GM21528 (cell line): Measurements from ENCODE around the gene IQSEC2.

Experiments used
- ATAC-seq: cut with Tn5 transposase; IDR thresholded peaks from one replicate; pipeline ENCODE4 v1.9.1; 2021; ENCODE audit warnings: mild to moderate bottlenecking, moderate library complexity; ENCODE audit not compliant: unreplicated experiment, low FRiP score

Gene IQSEC2

GRCh38 chrX:53272808-53273337 is 8.5 kb downstream of the IQSEC2 start:
- ATAC-seq: no peak

DNA sequence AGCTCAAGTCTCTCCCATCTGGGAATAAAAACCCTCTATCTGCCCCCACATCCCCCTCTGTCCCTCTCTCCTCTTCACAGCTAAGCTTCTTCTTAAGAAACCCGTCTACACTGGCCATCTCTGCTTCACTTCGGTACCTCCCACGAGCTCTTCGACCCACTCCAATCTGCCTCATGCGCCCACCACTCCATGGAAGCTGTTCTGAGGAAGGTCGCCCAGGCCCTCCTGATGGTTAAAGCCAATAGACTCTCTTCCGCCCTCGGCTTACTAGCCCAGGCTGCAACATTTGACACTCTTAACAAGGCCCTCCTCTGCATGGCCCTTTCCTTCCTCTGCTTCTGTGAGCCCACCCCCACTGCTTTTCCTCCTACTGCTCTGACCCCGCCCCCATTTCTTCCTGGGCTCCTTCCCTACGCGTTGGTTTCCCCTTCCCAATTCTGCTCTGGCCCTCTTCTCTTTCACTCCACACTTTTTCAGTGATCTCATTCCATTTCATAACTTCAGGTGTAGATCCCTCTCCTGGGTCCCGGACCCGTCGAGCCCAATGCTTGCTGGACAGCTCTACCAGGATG is 11.8 kb downstream of the IQSEC2 start:
- ATAC-seq: no peak

DNA sequence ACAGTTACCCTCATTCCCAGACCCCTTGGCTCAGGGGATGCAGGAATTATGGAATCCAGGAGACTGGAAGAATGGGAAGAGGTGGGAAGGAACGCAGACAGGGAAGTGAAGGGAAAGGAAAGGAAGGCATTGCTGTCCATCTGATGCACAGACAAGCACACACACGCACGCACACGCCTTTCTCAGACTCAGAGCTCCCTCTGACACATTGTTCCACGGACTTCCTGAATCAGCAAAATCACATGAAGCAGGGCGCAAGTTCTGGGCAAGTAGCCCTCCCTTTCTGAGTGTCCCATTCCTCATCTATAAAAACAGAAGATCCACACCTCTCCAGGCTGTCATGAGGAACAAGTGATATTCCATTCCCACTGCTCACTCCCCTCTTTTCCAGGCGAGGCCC is 13.2 kb downstream of the IQSEC2 start:
- no peak for ATAC-seq

DNA sequence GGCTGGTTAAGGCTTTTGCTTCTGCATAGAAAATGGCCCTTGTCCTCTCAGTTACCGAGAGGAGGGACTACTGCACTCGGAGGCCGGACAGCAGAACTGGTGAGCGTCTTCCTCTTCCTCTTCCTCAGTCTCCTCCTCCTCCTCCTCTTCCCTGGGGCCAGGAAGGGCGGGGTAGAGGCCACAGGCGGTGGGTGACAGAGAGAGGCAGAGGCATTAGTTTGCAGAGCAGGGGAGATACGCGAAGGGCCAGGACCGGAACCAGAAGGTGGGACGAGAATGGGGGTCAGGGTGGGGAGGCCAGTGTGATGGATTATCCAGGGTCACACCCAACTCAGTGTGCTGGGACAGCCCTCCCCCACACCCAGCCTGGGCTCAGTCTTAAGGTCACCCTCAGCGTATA is 14.5 kb downstream of the IQSEC2 start:
- no peak for ATAC-seq

GRCh38 chrX:53265771-53266574 is 15.4 kb downstream of the IQSEC2 start:
- no peak for ATAC-seq

DNA sequence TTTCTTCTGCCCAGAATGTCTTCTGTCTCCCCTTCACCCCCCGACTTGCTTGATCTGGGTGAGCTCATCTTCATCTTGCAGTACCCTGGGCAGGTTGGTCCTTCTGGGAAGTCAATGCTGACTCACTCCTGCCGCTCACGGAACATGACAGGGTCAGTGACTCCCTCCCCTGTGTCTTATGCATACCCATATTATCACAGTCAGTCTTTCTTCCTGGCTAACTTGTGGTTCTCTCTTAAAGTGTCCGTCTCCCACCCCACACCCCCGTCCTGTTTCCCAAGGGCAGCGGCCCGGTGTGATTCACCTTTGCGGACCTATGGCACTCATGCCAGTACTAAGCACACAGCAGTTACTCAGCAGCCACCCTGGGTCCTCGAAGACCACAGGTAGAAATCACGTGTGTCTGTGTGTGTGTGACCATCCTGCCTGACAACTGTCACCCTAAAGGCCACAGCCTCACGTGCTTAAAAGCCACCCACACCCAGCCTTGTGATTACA is 17.7 kb downstream of the IQSEC2 start:
- ATAC-seq: no peak

DNA sequence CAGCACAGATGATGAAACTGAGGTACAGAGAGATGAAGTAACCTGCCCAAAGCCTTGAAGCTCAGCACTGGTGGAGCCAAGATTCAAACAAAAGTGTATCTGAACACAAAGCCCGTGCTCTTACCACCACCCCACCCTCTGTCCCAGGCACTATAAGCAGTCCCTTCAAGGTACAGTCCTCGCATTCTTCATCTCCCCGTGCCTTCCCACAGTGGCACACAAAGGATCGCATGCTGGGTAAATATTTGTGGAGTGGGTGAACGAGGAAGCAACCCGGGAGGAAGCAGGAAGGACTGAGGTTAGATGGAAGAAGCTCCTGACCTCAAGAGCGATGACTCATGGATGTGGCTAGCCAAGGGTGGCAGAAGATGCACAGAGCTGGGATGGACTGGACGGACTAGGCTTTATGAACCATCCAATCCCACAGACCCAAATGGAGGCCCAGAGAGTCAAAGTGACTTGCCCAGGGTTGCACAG is 18.4 kb downstream of the IQSEC2 start:
- no peak for ATAC-seq

DNA sequence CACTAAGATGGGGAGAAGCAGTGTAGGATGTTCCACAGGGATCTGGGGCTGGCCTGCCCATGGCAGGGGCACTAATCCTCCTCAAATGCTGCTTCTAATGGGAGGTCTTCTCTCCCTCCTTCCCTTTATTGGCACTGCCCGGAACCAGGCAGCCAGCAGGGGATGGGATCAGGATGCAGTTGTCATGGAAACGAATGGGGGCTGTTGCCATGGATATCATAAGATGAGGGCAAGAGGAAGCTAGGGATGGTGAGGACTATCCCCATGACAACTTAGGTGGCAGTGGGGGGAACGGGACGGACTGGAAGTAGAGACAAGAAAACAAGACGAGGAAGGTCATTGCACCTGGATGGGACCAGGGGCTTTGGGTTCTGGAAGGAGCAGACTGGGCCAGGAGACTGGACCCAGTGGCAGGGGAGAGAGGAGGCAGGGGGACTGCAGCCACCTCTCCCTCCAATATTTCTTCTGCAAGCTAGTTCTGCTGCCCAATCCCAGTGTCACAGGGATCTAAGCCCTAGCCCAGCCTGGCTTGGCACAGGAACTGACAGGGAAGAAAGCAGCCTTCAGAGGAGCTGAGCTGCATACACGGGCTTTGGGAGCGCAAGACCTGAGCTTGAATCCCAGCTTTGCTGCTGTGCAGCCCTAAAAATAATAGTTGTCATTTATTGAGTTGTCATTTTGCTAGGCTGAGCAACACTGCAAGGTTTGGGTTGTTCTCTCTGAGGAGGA is 19.0 kb downstream of the IQSEC2 start:
- ATAC-seq: no peak

- no peak for ATAC-seq
Observed at GRCh38 chrX:53261355-53261972, 19.9 kb downstream of the IQSEC2 start.

DNA sequence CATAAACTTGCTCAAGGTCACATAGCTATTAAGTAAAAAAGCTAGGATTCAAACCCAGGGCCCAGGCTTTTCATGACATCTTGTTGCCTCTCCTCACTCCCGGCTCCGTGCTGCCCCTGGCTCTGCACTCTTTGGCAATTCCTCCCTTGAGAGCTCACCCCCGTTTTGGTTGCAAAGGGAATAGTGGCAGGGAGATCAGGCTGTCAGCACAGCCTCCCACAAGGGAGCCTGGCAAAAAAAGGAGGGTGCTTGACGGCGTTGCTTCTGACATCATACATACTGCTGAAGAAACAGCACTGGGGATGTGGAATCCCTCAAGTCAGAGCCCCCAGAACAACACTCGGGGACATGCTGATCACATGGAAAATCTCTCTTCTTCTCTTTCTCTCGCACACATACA is 20.5 kb downstream of the IQSEC2 start:
- no peak for ATAC-seq

DNA sequence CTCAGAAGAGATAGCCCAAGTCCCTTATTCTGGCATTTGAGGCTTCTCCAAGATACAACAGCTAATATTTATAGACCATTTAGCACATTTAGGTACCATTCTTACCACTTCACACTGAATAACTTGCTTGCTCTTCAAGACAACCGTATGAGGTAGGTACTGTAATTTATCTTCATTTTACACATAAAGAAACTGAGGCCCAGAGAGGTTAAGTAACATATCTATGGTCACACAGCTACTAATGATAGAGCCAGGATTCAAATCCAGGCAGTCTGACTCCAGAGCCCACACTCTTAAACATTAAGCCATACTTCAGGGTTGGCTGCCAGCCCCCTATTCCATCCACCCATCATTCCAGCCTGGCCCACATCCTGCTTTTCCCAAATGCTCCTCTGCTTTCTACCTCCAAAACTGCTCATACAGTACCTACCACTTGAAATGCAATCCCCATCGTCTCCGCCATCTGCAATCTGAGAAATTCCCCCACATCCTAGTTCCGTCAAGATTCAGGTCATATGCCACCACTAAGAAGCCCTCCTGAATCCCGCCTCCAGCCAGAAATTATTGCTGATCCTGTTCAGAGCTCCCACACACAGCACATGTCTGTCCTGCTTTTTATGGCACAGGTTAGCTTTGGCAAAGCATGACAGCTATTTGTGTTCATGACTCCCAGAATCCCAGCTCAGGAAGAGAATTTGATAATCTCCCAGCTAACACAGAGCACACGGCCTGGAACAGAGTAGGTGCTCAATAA is 23.5 kb downstream of the IQSEC2 start:
- ATAC-seq: no peak

- no peak for ATAC-seq
Observed at GRCh38 chrX:53257166-53257565, 24.2 kb downstream of the IQSEC2 start.

GRCh38 chrX:53256446-53257041 is 24.8 kb downstream of the IQSEC2 start:
- ATAC-seq: no peak

GRCh38 chrX:53255738-53256191 is 25.6 kb downstream of the IQSEC2 start:
- no peak for ATAC-seq

GRCh38 chrX:53254570-53255461 is 26.6 kb downstream of the IQSEC2 start:
- ATAC-seq: no peak

GRCh38 chrX:53253293-53254020 is 27.9 kb downstream of the IQSEC2 start:
- no peak for ATAC-seq

DNA sequence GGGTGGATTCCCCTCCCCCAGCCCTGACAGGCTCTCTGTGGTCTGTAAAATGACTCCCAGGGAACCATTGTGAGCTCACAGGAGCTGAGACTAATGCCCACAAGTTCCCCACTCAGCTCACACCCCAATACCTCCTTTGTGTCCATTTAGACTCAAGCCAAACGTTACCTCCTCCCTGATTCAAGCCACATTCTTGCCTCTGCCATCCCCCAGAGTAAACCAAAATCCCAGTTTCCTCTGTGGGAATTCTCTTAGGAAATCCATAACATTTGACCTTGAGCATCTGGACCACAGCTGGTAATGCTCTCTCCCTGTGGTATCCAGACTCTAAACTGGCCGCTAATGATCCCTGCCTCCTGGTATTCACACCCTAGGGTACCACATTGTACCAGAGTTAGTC is 30.1 kb downstream of the IQSEC2 start:
- ATAC-seq: no peak

DNA sequence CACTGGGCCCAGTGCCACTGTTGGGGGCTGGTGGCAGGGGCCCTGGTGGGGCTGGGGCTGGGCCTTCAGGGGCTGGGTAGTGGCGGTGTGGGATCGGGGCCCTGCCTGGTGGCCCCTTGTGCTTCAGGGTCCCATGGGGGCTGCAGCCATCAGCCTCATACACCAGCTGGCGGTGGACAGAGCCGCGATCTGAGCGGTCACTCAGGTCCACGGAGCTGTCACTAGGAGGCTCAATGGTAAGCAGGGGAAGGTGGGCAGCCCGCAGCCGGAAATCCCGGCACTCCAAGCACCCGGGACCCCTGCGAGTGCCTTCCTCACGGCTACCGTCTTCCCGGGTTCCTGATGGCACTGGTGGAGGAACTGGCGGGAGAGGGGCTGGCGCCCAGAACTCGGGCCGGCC is 30.8 kb downstream of the IQSEC2 start:
- ATAC-seq: no peak
